K562 (cell line): Measurements from ENCODE around the gene CTDSP1. TPM values are rescaled to one million over a fixed set of nuclear protein-coding genes. Genes with fewer than 3 reads are reported as not detected.

Experiments
- ATAC-seq: fragments of 200-7000 bp; cut with Tn5 transposase; 3 replicates; pipeline ENCODE4 v1.9.1; 2020; ENCODE audit warnings: moderate library complexity
- BruUV-seq: library from RNA; stranded (reverse); fragments of 400-500 nt; replicated peaks from 2 replicates; lab custom pipeline; 2021; lab: Mats Ljungman, UMichigan
- CTCF ChIA-PET: fragments of 300-600 bp; formaldehyde crosslinking; extraction: SDS; loops from one replicate; lab custom pipeline; 2021; ENCODE audit warnings: low intra/inter-chr PET ratio; lab: Yijun Ruan, JAX
- POLR2A ChIA-PET: fragments of 300-600, 350-650 bp; sonication (Branson Sonifier 250); formaldehyde crosslinking; extraction: SDS; loops from one replicate; lab custom pipeline; 2021; ENCODE audit warnings: antibody characterized with exemption, inconsistent platforms; lab: Yijun Ruan, JAX
- DNase-seq, 4 experiments: peaks; one replicate each; pipeline versions ENCODE4 v3.0.0 to v3.0.0-alpha.2; 2011 to 2018; ENCODE audit warnings: low spot score in 3 of 4, mixed read lengths in 3 of 4; ENCODE audit errors: extremely low read depth in 1 of 4
- FAIRE-seq: peaks from 2 replicates; lab custom pipeline; 2011; peaks lifted over from hg19 to GRCh38; lab: Jason Lieb, UNC
- H2AFZ ChIP-seq: 2 replicates; pipeline ENCODE4 v1.6.0; 2011; ENCODE audit warnings: low read depth, low read length, control low read depth, inconsistent platforms
- H3K27ac ChIP-seq: fragments of 200-600 bp; 3 replicates; pipeline ENCODE4 v1.8.0; 2011; ENCODE audit warnings: low read depth, mild to moderate bottlenecking, control low read depth, inconsistent platforms, low read length, moderate library complexity, mixed read lengths; ENCODE audit errors: extremely low read depth
- H3K27me3 ChIP-seq, 2 experiments: fragments of 300-600 bp in 1 of 2; 2 replicates in 1 of 2; 3 replicates in 1 of 2; pipeline versions ENCODE4 v1.6.0 to v1.8.0; 2011; ENCODE audit warnings: inconsistent platforms in 2 of 2, low read length in 2 of 2, mild to moderate bottlenecking in 1 of 2, mixed read lengths in 1 of 2, moderate library complexity in 1 of 2; ENCODE audit not compliant: control insufficient read depth in 2 of 2, insufficient read depth in 2 of 2
- H3K36me3 ChIP-seq: fragments of 300-600 bp; 3 replicates; pipeline ENCODE4 v1.8.0; 2011; ENCODE audit warnings: mild to moderate bottlenecking, low read length, inconsistent platforms; ENCODE audit not compliant: control insufficient read depth, insufficient read depth
- H3K4me1 ChIP-seq, 2 experiments: fragments of 200-600 bp in 1 of 2; replicated peaks in 1 of 2; 2 replicates in 1 of 2; 3 replicates in 1 of 2; pipeline versions ENCODE4 v1.5.1 to v1.8.0; 2011; ENCODE audit warnings: inconsistent platforms in 2 of 2, low read length in 2 of 2, mild to moderate bottlenecking in 1 of 2, mixed read lengths in 1 of 2, moderate library complexity in 1 of 2; ENCODE audit not compliant: control insufficient read depth in 2 of 2, insufficient read depth in 2 of 2
- H3K4me2 ChIP-seq: 2 replicates; pipeline ENCODE4 v1.6.1; 2011; ENCODE audit warnings: low read length, control low read depth, inconsistent platforms, mixed read lengths; ENCODE audit not compliant: insufficient read depth
- H3K4me3 ChIP-seq: fragments of 200-600 bp; sonication (generic), shearing (Covaris generic); 2 replicates; pipeline ENCODE4 v1.5.1; 2016; ENCODE audit warnings: control low read depth, inconsistent platforms
- H3K79me2 ChIP-seq: fragments of 200-600 bp; 3 replicates; pipeline ENCODE4 v1.8.0; 2011; ENCODE audit warnings: low read length, inconsistent platforms; ENCODE audit not compliant: control insufficient read depth, insufficient read depth
- H3K9ac ChIP-seq, 2 experiments: 2 replicates each; pipeline versions ENCODE4 v1.6.0 to v1.6.1; 2011; ENCODE audit warnings: low read depth in 2 of 2, low read length in 2 of 2, control low read depth in 1 of 2, inconsistent platforms in 1 of 2, mild to moderate bottlenecking in 1 of 2, mixed read lengths in 1 of 2; ENCODE audit not compliant: insufficient read depth in 1 of 2
- H3K9me1 ChIP-seq: one replicate; pipeline ENCODE4 v1.6.0; 2011; ENCODE audit warnings: inconsistent platforms, mild to moderate bottlenecking, low read length, moderate library complexity; ENCODE audit not compliant: control insufficient read depth, insufficient read depth
- H3K9me3 ChIP-seq: replicated peaks from 2 replicates; pipeline ENCODE4 v1.5.1; 2011; ENCODE audit warnings: low read depth, low read length, inconsistent platforms; ENCODE audit not compliant: control insufficient read depth, insufficient read depth
- H4K20me1 ChIP-seq: replicated peaks from 2 replicates; pipeline ENCODE4 v1.6.1; 2011; ENCODE audit warnings: low read length, inconsistent platforms, mixed read lengths; ENCODE audit not compliant: control insufficient read depth, insufficient read depth
- ARID4B ChIP-seq: sonication (generic); formaldehyde crosslinking; IDR thresholded peaks from 2 replicates; pipeline ENCODE4 v1.8.0; 2022; ENCODE audit warnings: mild to moderate bottlenecking, missing genetic modification reagents
- ATF1 ChIP-seq, 2 experiments: fragments of 450-650 bp in 1 of 2; IDR thresholded peaks; 2 replicates each; pipeline ENCODE4 v1.6.1; 2016; ENCODE audit warnings: missing compliant biosample characterization in 1 of 2, missing genetic modification characterization in 1 of 2
- ELF1 ChIP-seq: fragments of 200-800 bp; sonication (Bioruptor generic); IDR thresholded peaks from 2 replicates; pipeline ENCODE4 v1.6.1; 2016; ENCODE audit warnings: missing genetic modification characterization, missing compliant biosample characterization
- FOXA3 ChIP-seq, 2 experiments: fragments of 450-650 bp in 1 of 2; sonication (generic) in 1 of 2; formaldehyde crosslinking; IDR thresholded peaks in 1 of 2; conservative IDR thresholded peaks in 1 of 2; 2 replicates each; pipeline versions ENCODE4 v1.4.0 to v1.8.0; 2020 to 2022; ENCODE audit warnings: mild to moderate bottlenecking in 2 of 2, missing genetic modification reagents in 1 of 2
- GABPB2 ChIP-seq: fragments of 250-450 bp; sonication (Bioruptor Pico); conservative IDR thresholded peaks from 2 replicates; pipeline ENCODE4 v1.5.1; 2021; ENCODE audit warnings: mild to moderate bottlenecking
- GTF2F1 ChIP-seq: IDR thresholded peaks from 2 replicates; pipeline ENCODE4 v1.6.1; 2011; ENCODE audit warnings: low read depth, low read length, improper control_type of control experiment
- HMGN3 ChIP-seq: IDR thresholded peaks from 2 replicates; pipeline ENCODE4 v1.6.1; 2011; ENCODE audit warnings: borderline replicate concordance, low read depth, mild to moderate bottlenecking, mixed read lengths, low read length; ENCODE audit not compliant: insufficient read length; ENCODE audit errors: extremely low read depth
- L3MBTL2 ChIP-seq: fragments of 450-650 bp; IDR thresholded peaks from 2 replicates; pipeline ENCODE4 v1.6.1; 2016; ENCODE audit warnings: mild to moderate bottlenecking, moderate library complexity
- NFIC ChIP-seq: fragments of 450-650 bp; IDR thresholded peaks from 2 replicates; pipeline ENCODE4 v1.6.1; 2017; ENCODE audit warnings: mild to moderate bottlenecking, inconsistent platforms
- POLR2A ChIP-seq: fragments of 450-650 bp; conservative IDR thresholded peaks from 2 replicates; pipeline ENCODE4 v1.6.1; 2016
- POLR2AphosphoS5 ChIP-seq: IDR thresholded peaks from 2 replicates; pipeline ENCODE4 v1.6.1; 2011; ENCODE audit warnings: mild to moderate bottlenecking, low read depth, low read length, moderate library complexity; ENCODE audit not compliant: control insufficient read depth, insufficient read depth
- RBM34 ChIP-seq: fragments of 200-400 bp; formaldehyde crosslinking; IDR thresholded peaks from 2 replicates; pipeline ENCODE4 v1.6.1; 2018; ENCODE audit warnings: low read length, borderline replicate concordance; ENCODE audit not compliant: insufficient read depth
- TBP ChIP-seq: optimal IDR thresholded peaks from 2 replicates; pipeline ENCODE3; 2011; ENCODE audit warnings: low read depth, low read length, improper control_type of control experiment
- ZNF121 ChIP-seq: sonication (generic); formaldehyde crosslinking; conservative IDR thresholded peaks from 2 replicates; pipeline ENCODE4 v1.8.0; 2022; ENCODE audit warnings: missing genetic modification reagents
- ZNF639 ChIP-seq, 2 experiments: fragments of 200-800 bp in 1 of 2; sonication (Bioruptor generic) in 1 of 2; sonication (generic) in 1 of 2; formaldehyde crosslinking in 1 of 2; IDR thresholded peaks in 1 of 2; conservative IDR thresholded peaks in 1 of 2; 2 replicates each; pipeline versions ENCODE4 v1.5.0 to v1.6.1; 2016 to 2020; ENCODE audit warnings: missing compliant biosample characterization in 1 of 2, missing genetic modification characterization in 1 of 2, missing genetic modification reagents in 1 of 2
- WGBS: fragments of 100-300 bp; shearing (Covaris generic); methylation state at CpG from one replicate; pipeline ENCODE4 v1.1.6; 2016; ENCODE audit warnings: low coverage, mixed read lengths; ENCODE audit not compliant: insufficient coverage; ENCODE audit errors: missing lambda C conversion rate; 5-methylcytosine and 5-hydroxymethylcytosine counted together
- in situ Hi-C: fragments of 300-500 bp; cut with MboI; formaldehyde crosslinking; loops from 4 replicates; pipeline ENCODE4 v1.15.0; 2018; ENCODE audit warnings: inconsistent platforms, mixed read lengths
- intact Hi-C: fragments of 100-400 bp; cut with micrococcal nuclease; formaldehyde crosslinking; loops from 2 replicates; pipeline ENCODE4 v1.14.2; 2022
- polyA plus RNA-seq, 8 experiments: library from polyadenylated mRNA; depleted of rRNA in 4 of 8; stranded (reverse) in 5 of 8; unstranded in 3 of 8; fragments of >200 nt; fragmentation: Nextera tagmentation in 2 of 8; fragmentation: Illumina TruSeq in 1 of 8; extraction: Ambion mirVana in 2 of 8; extraction: Trizol in 1 of 8; gene quantifications; 2 replicates each; pipeline versions ENCODE4 v1.2.1 to v1.2.3, GENCODE V29; 2011 to 2014; ENCODE audit warnings: inconsistent platforms in 1 of 8, missing spikeins in 1 of 8
- total RNA-seq, 7 experiments: library from RNA; depleted of rRNA in 6 of 7; stranded (reverse); fragments of >200 nt in 6 of 7; fragmentation: Illumina TruSeq in 2 of 7; extraction: Trizol in 2 of 7; gene quantifications; 2 replicates each; pipeline versions ENCODE4 v1.2.1 to v1.2.3, GENCODE V29; 2011 to 2021; ENCODE audit warnings: low replicate concordance in 1 of 7

Gene CTDSP1
- total and polyA plus RNA-seq, 9 of the 15 experiments (the other 6 are each of a cell fraction or from before 2014, with no cell fraction given), result 2.4 to 74.8 (median 45.8) TPM

GRCh38 chr2:218367415-218368149, 32.1 kb upstream of the CTDSP1 start:
- in situ Hi-C loops (no loop called here), intact Hi-C loops (loop anchor here (2.0 kb wide), 1 partner anchor 29 kb away; no protein-coding TSS in a partner anchor)
- 2% methylated on average over 31 of the region's 60 CpGs for WGBS
- Histone ChIP-seq H3K4me2 (peak overlapping the region; percentile 93), H3K27me3 (no peaks in the 10 kb centered on the region), H4K20me1 (no peaks in the 10 kb centered on the region), H2AFZ (peak overlapping the region; percentile 91), H3K4me3 (peak overlapping the region; percentile 56), H3K79me2 (peaks cover 6% of the 10 kb centered on the region; the same call in 2 of the 3 replicates), H3K9me1 (no peaks in the 10 kb centered on the region), H3K9me3 (no peaks in the 10 kb centered on the region), H3K36me3 (no peaks in the 10 kb centered on the region), H3K4me1 (peaks cover 6 to 25% of the 10 kb centered on the region in 2 experiments; a peak in 4 of 5 replicates), H3K27ac (peak overlapping the region; percentile 89), H3K9ac (peak overlapping the region; percentile 94 to 95)
- CTCF ChIA-PET, result no interaction called here
- DNase-seq (peak; percentile 90 to 92 (median 92)), FAIRE-seq (peak; percentile 83), ATAC-seq (peak; percentile 99)
- POLR2A ChIA-PET, result interaction anchor here (0.6 to 1.2 kb wide), 3 partner anchors 10 to 66 kb away, joined by 3 to 9 read pairs (median 4); no protein-coding TSS in a partner anchor
- BruUV-seq, result TSS peak; percentile 92
- TF ChIP-seq TBP (peak; percentile 50), ARID4B (CRISPR knock-in tag) (0 out of 2 replicates have a peak, but pooled peaks have one; percentile 74), ZNF121 (no peak), ATF1 (CRISPR knock-in tag; IDR thresholded peaks at IDR 0.05) (no peak), ATF1 (tag; IDR thresholded peaks at IDR 0.05) (peak; percentile 75), GABPB2 (CRISPR knock-in tag) (no peak), NFIC (peak; percentile 52), POLR2AphosphoS5 (peak; percentile 86), POLR2A (peak; percentile 94), HMGN3 (peak; percentile 70), ELF1 (tag) (peak; percentile 61; the same call in 1 of the 2 replicates), L3MBTL2 (peak; percentile 58), FOXA3 (CRISPR knock-in tag; conservative IDR thresholded peaks at IDR 0.05 in 1 of 2, IDR thresholded peaks at IDR 0.05 in 1 of 2) (0 out of 4 replicates have a peak, but pooled peaks of 1 of the 2 experiments have one; percentile 36), GTF2F1 (peak; percentile 46; the same call in 1 of the 2 replicates), ZNF639 (CRISPR knock-in tag; conservative IDR thresholded peaks at IDR 0.05 in 1 of 2, IDR thresholded peaks at IDR 0.05 in 1 of 2) (peak in 1 of 2 experiments; percentile 55; a peak in 1 of 4 replicates), RBM34 (0 out of 2 replicates have a peak, but pooled peaks have one; percentile 82)
